NCI-H2081 treated with DMSO at 0.1 percent for 48 hours (cell line): ENCODE data around the gene ATP10B.
"Not testable (repeated sequence)": the region's sequence is repeated elsewhere in the genome, so short reads cannot be mapped to it uniquely, and the experiment has no call there.

ENCODE experiments used
- DNase-seq: peaks from one replicate; lab custom pipeline; 2025; lab: John Stamatoyannopoulos, UW

Gene ATP10B, protein sequence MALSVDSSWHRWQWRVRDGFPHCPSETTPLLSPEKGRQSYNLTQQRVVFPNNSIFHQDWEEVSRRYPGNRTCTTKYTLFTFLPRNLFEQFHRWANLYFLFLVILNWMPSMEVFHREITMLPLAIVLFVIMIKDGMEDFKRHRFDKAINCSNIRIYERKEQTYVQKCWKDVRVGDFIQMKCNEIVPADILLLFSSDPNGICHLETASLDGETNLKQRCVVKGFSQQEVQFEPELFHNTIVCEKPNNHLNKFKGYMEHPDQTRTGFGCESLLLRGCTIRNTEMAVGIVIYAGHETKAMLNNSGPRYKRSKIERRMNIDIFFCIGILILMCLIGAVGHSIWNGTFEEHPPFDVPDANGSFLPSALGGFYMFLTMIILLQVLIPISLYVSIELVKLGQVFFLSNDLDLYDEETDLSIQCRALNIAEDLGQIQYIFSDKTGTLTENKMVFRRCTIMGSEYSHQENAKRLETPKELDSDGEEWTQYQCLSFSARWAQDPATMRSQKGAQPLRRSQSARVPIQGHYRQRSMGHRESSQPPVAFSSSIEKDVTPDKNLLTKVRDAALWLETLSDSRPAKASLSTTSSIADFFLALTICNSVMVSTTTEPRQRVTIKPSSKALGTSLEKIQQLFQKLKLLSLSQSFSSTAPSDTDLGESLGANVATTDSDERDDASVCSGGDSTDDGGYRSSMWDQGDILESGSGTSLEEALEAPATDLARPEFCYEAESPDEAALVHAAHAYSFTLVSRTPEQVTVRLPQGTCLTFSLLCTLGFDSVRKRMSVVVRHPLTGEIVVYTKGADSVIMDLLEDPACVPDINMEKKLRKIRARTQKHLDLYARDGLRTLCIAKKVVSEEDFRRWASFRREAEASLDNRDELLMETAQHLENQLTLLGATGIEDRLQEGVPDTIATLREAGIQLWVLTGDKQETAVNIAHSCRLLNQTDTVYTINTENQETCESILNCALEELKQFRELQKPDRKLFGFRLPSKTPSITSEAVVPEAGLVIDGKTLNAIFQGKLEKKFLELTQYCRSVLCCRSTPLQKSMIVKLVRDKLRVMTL (N-terminal part only)

GRCh38 chr5:160852049-160852448 lies at the start of gene ATP10B:
Gene ATP10B (minus strand): TSS chr5:160852211. CDS start chr5:160688074, 164,137 bp downstream.
- DNase-seq = no peak

- no peak for DNase-seq
These were observed 49.6 kb upstream of the ATP10B start for GRCh38 chr5:160901656-160902055.

- DNase-seq = no peak
These were observed 47.7 kb upstream of the ATP10B start for GRCh38 chr5:160899735-160900134.

- not testable (repeated sequence) for DNase-seq
These were observed 41.4 kb upstream of the ATP10B start for GRCh38 chr5:160893180-160893964.

- no peak for DNase-seq
These were observed 35.8 kb upstream of the ATP10B start for GRCh38 chr5:160887780-160888179.

DNA sequence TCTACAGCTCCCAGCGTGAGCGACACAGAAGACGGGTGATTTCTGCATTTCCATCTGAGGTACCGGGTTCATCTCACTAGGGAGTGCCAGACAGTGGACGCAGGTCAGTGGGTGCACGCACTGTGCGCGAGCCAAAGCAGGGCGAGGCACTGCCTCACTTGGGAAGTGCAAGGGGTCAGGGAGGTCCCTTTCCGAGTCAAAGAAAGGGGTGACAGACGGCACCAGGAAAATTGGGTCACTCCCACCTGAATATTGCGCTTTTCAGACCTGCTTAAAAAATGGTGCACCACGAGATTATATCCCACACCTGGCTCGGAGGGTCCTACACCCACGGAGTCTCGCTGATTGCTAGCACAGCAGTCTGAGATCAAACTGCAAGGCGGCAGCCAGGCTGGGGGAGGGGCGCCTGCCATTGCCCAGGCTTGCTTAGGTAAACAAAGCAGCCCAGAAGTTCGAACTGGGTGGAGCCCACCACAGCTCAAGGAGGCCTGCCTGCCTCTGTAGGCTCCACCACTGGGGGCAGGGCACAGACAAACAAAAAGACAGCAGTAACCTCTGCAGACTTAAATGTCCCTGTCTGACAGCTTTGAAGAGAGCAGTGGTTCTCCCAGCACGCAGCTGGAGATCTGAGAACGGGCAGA lies 21.7 kb upstream of the ATP10B start:
- DNase-seq = not testable (repeated sequence)

DNA sequence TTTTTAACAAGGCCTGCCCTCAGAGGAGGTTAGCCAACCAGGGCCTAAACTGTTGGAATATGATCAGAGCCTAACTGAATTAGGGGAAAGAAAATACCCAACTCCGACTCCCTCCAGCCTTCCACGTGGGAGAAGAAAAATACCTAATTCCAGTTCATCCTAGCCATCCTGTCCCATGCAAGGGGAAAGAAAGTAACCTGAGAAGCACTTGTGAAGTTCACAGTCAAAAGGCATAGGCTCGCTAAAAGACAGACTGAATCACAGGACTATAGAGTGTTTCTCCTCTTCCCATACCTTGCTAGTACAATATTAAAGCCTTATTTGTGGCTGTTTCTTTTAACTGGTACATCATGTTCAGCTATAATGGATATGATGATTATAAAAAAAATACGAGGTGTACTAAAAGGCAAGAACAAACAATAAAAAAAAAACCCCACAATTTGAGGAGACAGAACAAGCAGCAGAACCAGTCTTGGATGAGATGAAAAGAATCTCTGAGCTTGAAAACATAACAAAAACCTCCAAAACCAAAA lies 18.0 kb upstream of the ATP10B start:
- no peak for DNase-seq

DNA sequence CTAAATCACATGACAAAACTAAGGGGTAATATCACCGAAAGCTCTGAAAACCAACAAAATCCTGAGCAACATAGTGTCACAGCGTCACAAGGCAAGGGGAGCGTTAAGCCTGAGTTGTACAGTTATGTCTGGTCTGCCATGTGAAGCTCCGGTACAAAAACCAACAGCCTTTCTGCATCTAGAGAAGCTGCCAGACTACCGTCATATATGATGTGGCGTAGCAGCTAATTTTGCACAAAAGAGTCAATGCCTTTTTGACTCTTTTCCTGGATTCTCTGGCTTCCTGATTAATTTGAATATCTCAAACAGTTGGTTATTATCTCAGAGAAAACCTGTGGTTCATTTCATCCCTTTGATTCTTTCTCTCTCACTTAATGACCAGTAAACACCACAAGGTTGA lies 16.0 kb upstream of the ATP10B start:
- no peak for DNase-seq

- DNase-seq = no peak
These were observed 560 bp downstream of the ATP10B start for GRCh38 chr5:160851451-160851850.

- DNase-seq = no peak
These were observed 1.6 kb downstream of the ATP10B start for GRCh38 chr5:160850421-160850820.

DNA sequence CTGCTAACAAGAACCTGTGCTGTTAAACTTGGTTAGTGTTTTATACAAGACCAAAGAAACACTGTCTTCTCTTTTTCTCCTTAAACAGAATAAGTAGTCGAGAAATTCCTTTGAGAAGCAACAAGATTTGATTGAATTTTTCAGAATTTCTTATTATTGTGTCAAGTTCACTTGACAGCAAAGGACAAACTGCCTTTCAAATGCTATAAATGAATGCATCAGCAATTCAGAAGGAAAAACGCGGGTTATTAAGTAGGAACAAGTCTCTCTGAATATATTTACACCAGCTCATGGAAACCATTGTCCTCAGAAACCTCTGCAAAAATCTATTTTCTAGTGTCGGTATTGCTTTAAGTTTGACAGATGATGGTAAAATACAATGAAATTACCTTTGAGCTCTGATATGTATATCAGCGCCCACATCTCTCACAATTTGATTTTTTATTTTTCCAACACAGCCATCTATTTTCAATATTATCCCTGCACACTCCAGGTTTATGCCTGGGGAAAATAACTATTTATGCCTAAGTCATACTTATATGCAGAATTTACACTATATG lies 4.4 kb downstream of the ATP10B start:
- DNase-seq = no peak

GRCh38 chr5:160846642-160847041 lies 5.4 kb downstream of the ATP10B start:
- no peak for DNase-seq

GRCh38 chr5:160844177-160844576 lies 7.8 kb downstream of the ATP10B start:
- DNase-seq = no peak

DNA sequence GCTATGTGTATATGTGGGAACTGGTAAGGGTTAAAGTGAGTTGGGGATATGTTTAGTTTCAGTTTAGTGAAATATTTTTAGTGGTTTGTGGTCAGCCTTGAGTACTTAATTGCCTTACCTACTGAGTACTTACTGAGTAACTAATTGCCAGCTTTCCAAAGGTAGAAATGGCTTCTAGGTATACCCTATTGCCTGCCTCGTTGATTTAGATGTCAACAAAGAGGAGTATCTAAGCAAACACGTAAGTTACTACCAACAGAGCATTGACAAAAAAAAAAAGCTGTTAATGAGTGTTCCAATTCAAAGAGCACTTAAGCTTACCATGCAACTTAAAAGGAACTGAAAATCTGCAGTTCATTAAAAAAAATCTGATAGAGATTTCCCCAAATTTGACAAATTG lies 8.8 kb downstream of the ATP10B start:
- no peak for DNase-seq

DNA sequence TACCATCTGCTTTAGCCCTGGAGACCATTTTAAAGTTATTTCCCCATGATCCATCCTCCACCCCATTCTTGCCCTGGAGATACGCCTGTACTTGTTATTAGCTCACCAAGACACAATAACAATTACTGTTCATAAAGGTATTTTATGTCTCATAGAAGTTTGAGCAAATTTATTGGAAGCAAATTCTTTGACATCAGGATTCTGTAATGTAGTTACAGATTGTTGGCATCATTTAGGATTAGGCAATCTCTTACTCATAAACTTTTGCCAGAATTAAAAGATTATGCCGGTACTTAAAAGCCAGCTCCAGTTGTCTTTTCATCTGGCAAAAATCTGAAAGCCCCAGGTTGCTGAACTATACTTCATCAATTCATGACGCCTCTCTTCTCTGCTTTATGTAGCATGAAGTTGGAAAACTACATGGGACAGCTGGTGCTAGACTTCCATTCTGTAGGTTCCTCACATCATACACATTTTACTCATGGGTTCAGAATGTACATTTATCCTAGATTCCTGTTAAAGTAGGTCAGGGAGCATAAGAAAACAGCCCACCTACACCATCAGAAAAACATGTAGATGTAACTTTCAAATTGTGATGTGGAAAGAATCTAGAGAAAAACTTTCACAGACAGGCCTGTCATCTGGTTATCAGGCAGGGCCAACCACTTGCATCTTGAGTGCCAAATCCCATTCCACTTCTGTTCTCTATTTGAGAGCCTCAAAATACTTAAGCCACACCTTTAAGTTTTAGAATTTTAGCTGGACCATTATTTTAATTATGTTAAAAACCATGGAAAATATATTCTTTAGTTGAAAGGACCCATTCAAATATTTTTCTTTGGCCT lies 14.0 kb downstream of the ATP10B start:
- DNase-seq = no peak

- no peak for DNase-seq
These were observed 14.8 kb downstream of the ATP10B start for GRCh38 chr5:160837211-160837610.

DNA sequence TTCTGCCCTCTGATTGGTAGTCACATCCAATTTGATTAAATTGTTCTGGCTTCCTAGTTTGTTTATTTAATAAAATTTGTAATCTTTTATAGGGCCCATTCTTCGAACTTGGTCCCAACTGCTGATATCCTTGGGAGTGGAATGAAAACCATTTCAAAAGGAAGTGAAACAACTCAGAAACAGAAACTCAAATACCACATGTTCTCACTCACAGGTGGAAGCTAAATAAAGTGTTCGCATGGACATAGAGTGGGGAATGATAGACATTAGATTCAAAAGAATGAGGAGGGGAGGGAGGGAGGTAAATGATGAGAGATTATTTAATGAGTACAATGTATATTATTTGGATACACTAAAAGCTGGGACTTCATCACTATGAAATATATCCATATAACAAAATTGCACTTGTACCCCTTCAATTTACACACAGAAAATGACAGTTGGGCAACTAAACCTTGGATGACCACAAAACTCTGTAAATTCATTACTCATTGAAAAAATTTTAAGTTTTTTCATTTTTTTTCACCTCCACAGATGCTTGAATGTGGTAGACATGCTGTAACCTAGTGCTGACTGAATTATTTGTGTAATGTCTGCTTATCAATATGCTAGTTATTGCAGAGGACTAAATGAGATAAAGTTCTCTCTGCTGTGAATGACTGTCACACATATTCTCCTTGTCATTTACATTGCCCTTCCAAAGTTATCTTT lies 16.0 kb downstream of the ATP10B start:
- no peak for DNase-seq

- DNase-seq = no peak
These were observed 16.6 kb downstream of the ATP10B start for GRCh38 chr5:160835376-160835775.

DNA sequence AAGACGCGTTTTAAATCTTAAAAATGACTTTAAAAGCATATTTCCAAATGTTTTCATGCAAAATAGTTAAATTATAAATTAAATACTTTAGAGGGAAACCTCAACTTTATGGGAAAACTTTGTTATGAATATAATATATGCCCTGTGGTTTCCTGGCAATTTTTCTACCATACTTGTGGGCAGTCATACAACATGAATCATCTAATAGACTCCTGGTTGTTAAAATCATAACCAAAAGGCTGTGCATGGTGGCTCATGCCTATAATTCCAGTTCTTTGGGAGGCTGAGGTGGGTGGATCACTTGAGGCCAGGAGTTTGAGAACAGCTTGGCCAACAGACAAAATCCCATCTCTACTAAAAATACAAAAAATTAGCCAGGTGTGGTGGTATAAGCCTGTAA lies 18.2 kb downstream of the ATP10B start:
- no peak for DNase-seq
